Adrenal gland (tissue), 5 donors: Measurements from ENCODE around the gene PEX5.

Experiments used
- CTCF ChIP-seq, 6 experiments: fragments of 450-650 bp in 4 of 6; fragments of 200-600 bp in 2 of 6; sonication (generic) in 1 of 6; IDR thresholded peaks; 1 replicate in 5 of 6; 2 replicates in 1 of 6; pipeline versions ENCODE4 v1.5.1 to v1.8.0; 2016 to 2021; ENCODE audit warnings: antibody characterized with exemption in 6 of 6, mild to moderate bottlenecking in 2 of 6, moderate library complexity in 1 of 6
- POLR2A ChIP-seq, 2 donors: fragments of 450-650 bp; IDR thresholded peaks; one replicate each; pipeline ENCODE4 v1.6.1; 2017; ENCODE audit warnings: antibody characterized with exemption in 2 of 2, mild to moderate bottlenecking in 2 of 2, moderate library complexity in 1 of 2
- donor health status: DM: no; HTN: no; CAD: no.

- TF ChIP-seq POLR2A (IDR thresholded peaks at IDR 0.05) (no peak), CTCF (IDR thresholded peaks at IDR 0.05) (no peak)
Measured at GRCh38 chr12:7212678-7213077, 23.2 kb downstream of the PEX5 start.
